GM19455 (cell line): ENCODE results near the gene EPHB2.
"Not testable (repeated sequence)": the region's sequence is repeated elsewhere in the genome, so short reads cannot be mapped to it uniquely, and the experiment has no call there.

Source experiments
- ATAC-seq: cut with Tn5 transposase; IDR thresholded peaks from one replicate; pipeline ENCODE4 v1.9.1; 2021; ENCODE audit not compliant: unreplicated experiment

The EPHB2 gene

DNA sequence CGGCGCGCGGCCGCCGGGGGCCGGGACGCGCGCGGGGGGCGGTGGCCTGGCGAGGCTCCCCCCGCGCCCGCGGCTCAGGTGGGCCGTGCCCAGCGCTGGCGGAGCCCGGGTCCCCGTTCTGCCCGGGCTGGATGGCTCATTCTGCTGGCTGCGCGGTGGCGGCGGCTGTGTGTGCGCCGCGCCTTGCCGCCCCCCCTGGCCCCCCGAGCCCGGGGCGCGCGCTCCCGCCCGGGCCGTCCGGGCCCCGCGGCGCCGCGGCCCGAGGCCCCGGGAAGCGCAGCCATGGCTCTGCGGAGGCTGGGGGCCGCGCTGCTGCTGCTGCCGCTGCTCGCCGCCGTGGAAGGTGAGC, at the start of gene EPHB2:
Gene EPHB2 (plus strand): TSS at position 139 of the 349 bp plus-strand sequence. CDS start 144 bp downstream, at position 283.
- no peak for ATAC-seq

DNA sequence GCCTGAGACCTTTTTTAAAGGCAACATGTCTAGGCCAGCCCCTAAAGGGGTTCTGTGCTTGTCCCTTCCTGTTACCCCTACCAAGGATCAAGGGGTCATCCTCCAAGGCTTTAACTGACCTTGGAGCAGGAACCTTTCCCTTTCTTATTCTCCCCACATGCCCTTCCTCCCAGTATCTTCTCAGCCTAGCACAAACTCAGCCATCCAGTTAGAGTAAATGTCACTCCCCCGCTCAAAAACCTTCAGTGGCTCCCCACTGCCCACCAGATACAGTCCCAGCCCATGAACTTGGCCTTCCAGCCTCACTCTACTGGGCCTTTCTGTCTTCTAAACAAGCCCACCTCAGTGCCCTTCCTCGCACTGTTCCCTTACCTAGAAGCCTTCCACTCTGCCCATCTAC, 48.8 kb upstream of the EPHB2 start:
- no peak for ATAC-seq

DNA sequence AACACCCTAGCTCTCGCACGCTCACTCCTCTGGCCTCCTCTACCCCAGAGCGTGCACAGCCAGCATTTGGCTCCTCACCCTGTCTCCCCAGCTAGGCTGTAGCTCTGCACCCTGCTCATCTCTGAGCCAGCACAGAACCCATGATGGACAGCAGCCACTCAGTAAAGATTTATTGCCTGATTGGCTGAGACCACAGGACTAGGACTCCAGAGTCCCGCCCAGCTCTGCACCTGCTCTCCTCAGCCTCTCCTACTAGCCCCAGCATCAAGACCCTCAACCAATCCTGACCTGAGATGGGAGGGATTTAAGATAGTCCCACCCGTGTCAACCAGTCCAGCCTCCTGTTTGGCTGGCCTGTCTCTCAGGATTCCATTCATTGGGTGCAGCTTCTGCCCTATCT, 48.3 kb upstream of the EPHB2 start:
- no peak for ATAC-seq

DNA sequence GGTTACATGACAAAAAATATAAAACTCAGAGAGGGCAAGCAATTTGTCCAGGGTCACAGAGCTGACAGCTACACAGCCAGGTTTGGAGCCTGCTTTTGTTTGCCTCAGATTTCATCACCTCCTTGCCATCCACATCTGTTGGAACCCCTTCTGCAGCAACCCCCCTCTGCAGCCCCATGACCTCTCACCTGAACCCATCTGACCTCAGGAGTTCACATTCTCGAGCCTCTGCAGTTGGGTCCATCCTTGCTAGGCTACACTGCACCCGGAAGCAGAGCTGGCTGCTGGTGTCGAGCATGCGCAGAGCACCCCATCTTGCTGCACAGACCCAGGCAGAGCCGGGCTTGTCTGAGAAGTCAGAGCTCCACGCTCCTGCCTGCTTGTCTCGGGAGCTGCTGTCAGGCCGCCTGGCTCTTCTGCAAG, 47.6 kb upstream of the EPHB2 start:
- ATAC-seq: no peak

- ATAC-seq: no peak
These were observed 44.9 kb upstream of the EPHB2 start for GRCh38 chr1:22665752-22666151.

DNA sequence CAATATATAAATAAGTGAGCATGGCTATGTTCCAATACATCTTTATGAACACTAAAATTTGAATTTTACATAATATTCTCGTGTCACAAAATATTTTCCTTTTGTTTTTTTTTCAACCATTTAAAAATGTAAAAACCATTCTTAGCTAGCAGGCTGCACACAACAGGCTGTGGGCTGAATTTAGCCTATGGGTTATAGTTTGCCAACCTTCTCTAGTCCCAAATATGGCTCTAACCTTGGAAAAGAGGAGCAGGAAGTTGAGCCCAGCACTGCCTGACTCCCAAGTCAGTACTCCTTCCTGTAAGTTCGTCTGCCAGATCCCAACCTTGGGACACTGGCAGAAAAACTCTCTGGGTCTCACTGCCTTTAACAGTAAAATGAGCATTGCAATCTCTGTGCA, 44.2 kb upstream of the EPHB2 start:
- no peak for ATAC-seq

GRCh38 chr1:22668840-22669239, 41.8 kb upstream of the EPHB2 start:
- not testable (repeated sequence) for ATAC-seq

GRCh38 chr1:22670352-22670975, 40.2 kb upstream of the EPHB2 start:
- ATAC-seq: no peak

DNA sequence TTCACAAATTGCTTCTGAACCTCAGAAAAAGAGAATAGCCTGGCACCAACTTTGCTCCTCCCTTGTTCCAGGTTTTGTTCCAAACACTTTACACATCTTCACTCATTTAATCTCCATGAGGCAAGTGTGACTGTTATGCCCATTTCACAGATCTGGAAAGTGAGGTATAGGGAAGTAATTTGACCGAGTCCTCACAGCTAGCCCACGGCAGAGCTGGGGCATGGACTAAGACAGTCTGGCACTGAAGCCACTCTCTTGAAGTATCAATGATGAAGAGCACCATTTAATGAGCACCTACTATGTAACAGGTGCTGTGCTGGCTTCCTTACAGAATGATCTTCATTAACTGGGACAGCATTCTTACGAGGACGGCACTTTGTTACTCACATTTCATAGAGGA, 38.6 kb upstream of the EPHB2 start:
- ATAC-seq: no peak

DNA sequence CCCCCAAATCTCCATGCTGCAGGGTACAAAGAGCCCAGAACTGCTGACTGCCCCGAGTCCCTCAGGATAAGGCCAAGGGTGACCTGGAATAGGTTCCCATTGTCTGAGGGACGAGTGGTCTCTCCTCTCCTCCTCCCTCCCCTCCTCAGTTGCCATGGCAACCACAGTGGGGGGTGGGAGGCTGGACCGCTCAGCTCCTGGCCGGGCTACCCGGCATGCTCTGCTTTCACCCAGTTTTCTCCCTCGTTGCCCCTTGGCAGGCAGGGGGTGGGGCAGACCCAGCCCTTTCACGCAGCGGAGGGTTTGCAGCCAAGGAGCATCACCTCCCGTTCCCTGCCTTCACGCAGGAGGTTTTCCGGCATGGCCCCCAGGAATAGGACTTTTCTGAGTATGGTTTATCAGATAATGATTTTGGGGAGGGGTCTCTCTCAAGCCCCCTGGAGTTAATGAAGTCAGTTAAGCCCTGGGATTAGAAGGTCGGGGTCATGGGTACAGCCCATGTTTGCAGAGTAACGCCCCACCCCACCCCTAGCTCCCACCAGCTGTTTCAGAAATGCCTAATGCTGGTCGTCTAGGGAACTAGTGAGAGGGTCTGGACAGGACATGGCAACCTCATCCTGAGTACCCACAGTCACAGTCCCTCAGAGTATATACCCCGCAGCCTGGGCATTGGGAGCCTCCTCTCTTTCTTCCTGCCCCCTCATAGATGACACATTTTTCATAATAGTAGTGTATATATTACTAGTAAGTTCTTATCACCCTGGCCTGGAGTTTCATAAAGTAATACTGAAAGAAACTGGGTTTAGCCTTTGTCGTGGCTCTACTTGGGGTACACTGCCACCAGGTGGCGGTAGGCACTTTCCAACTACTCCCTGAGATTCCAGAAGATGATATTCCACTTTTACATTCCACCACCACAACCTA, 36.9 kb upstream of the EPHB2 start:
- ATAC-seq: no peak

GRCh38 chr1:22674410-22674749, 36.3 kb upstream of the EPHB2 start:
- ATAC-seq: no peak

DNA sequence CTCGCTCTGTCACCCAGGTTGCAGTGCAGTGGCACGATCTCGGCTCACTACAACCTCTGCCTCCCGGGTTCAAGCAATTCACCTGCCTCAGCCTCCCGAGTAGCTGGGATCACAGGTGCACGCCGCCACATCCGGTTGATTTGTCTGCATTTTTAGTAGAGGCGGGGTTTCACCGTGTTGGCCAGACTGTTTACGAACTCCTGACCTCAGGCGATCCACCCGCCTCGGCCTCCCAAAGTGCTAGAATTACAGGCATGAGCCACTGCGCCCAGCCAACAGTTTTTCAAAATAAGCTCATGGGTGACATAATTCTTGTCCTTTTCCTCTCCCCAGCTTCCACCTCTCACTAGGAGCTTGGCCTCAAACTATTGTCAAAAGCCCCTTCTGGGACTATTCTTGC, 34.5 kb upstream of the EPHB2 start:
- not testable (repeated sequence) for ATAC-seq

- no peak for ATAC-seq
These were observed 33.6 kb upstream of the EPHB2 start for GRCh38 chr1:22676916-22677583.

DNA sequence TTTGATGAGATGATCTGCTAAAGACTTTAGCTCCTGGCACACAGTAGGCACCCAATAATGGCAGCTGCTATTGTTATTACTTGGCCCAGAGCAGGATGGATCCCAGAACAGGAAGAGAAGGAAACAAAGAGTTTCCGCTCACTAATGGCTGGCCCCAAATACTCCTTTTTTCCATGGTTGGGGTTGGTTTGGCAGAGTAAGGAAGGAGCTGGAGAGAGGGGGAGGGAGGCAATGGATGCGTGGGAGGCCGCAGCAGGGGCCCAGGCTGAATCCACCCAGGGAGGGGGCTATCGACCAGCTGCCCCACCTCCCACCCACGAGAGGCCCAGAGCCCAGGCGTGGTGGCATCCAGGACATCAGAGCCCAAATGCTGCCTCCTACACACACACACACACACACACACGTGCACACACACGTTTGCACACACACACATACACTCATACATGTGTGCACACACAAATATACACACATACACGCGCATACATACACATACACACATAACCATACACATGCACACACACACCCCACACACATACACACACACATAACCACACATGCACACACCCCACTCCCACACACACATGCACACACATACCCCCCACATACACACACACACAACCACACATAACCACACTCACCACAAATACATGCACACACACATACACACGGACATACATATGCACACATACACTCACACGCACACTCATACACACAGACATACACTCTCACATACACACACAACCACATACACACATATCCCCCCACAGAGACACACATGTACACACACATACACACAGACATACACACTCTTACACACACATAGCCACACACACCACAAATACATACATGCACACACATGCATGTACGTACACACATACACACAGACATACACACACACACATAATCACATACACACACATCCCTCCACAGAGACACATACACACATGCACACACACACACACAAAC, 32.4 kb upstream of the EPHB2 start:
- no peak for ATAC-seq

GRCh38 chr1:22680726-22681125, 29.9 kb upstream of the EPHB2 start:
- ATAC-seq: no peak

GRCh38 chr1:22681556-22682276, 28.9 kb upstream of the EPHB2 start:
- ATAC-seq: no peak

DNA sequence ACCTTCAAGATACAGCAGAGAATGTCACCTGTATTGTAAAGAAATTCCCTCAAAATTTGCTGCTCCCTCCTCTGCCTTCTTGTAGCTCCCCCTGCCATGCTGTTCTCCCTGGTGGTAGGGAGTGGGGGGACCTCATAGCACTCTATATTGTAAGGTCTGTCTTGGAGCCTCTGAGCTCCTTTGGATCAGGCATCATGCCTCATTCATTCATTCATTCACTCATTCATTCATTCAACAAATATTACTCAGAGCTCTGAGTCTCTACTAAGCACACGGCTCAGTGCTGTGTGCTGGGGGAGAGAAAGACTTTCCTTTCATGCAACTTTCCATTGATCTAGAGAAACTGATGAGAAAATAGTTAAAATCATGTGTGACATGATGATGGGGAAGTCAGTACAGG, 27.1 kb upstream of the EPHB2 start:
- ATAC-seq: no peak

DNA sequence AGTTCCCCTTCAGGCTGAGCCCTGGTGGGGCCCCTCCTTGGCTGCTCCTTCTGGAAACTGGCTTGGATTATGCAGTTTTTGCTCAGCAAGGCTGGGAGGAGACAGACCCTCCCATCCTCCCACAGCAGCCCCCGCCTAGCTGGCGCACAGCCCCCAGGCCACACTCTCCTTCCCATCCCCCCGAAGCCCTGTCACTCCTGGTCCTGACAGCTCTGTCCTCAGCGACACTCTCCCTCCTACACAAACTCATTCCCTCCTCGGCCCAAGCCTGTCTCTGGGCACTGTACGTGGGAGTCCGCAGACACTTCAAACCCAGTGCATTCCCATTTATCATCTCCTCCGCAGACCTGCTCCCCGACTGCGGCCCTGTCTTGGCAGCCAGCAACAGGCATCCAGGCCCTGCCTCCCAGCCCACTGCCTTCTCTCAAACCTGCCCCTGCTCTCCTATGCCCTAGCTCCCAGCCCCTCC, 25.0 kb upstream of the EPHB2 start:
- ATAC-seq: no peak

DNA sequence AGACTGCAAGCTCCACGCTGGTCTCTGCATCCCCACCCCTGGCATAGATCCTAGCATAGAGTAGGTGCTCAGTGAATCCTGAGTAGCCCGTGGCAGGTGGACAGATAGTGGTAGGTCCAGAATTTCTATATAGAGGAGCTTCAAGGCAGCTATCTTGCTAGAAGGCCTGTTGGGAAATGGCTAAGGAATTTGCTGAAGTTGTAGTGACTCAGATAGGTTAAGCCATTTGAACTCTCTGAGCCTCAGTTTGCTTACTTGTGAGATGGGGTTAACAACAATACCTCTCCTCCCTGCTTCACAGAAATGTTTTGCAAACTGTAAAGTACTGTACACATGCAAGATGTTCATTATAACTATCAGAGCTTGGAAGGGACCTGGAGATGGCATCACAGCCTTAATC, 23.4 kb upstream of the EPHB2 start:
- ATAC-seq: no peak

GRCh38 chr1:22688466-22688865, 22.2 kb upstream of the EPHB2 start:
- ATAC-seq: no peak
